Activated naive CD8-positive, alpha-beta T cell treated with anti-CD3 and anti-CD28 coated beads, Interleukin-2, amount 50 U/mL, for 24 hours (primary cell): ENCODE results near the gene PC.
"Not testable (repeated sequence)": the region's sequence is repeated elsewhere in the genome, so short reads cannot be mapped to it uniquely, and the experiment has no call there.

ENCODE experiments used
- ATAC-seq: fragments of 150-1000 bp; cut with Tn5 transposase; one replicate; pipeline ENCODE4 v1.10.0; 2021
- DNase-seq: peaks from one replicate; pipeline ENCODE4 v3.0.0; 2021
- H3K27ac Mint-ChIP-seq: one replicate; pipeline ENCODE4 v1.8.0; 2021; ENCODE audit warnings: mild to moderate bottlenecking, mixed read lengths
- H3K27me3 Mint-ChIP-seq: one replicate; pipeline ENCODE4 v1.8.0; 2021; ENCODE audit warnings: mixed read lengths
- H3K36me3 Mint-ChIP-seq: one replicate; pipeline ENCODE4 v1.8.0; 2021; ENCODE audit warnings: low read depth, mixed read lengths
- H3K4me1 Mint-ChIP-seq: one replicate; pipeline ENCODE4 v1.8.0; 2021; ENCODE audit warnings: mixed read lengths
- H3K4me3 Mint-ChIP-seq: one replicate; pipeline ENCODE4 v1.8.0; 2021; ENCODE audit warnings: mild to moderate bottlenecking, moderate library complexity, mixed read lengths
- H3K9me3 Mint-ChIP-seq: one replicate; pipeline ENCODE4 v1.8.0; 2021; ENCODE audit warnings: mixed read lengths

PC gene

GRCh38 chr11:66970807-66971442 is 12.7 kb upstream of the PC start:
- ATAC-seq (peak; percentile 97), DNase-seq (peak; percentile 29)
- H3K9me3 Mint-ChIP-seq = no peaks in the 10 kb centered on the region
- peaks cover 14% of the 10 kb centered on the region for H3K27me3 Mint-ChIP-seq
- H3K27ac Mint-ChIP-seq = no peak overlapping the region
- peaks cover 17% of the 10 kb centered on the region for H3K4me1 Mint-ChIP-seq
- no peak overlapping the region for H3K4me3 Mint-ChIP-seq
- H3K36me3 Mint-ChIP-seq = no peaks in the 10 kb centered on the region

- H3K36me3 Mint-ChIP-seq = no peaks in the 10 kb centered on the region
- no peaks in the 10 kb centered on the region for H3K9me3 Mint-ChIP-seq
- peaks cover 12% of the 10 kb centered on the region for H3K27me3 Mint-ChIP-seq
- ATAC-seq (peak; percentile 14), DNase-seq (no peak)
- no peak overlapping the region for H3K27ac Mint-ChIP-seq
- peaks cover 17% of the 10 kb centered on the region for H3K4me1 Mint-ChIP-seq
- no peak overlapping the region for H3K4me3 Mint-ChIP-seq
Observed at GRCh38 chr11:66970371-66970806, 12.2 kb upstream of the PC start.

GRCh38 chr11:66969584-66970225 is 11.5 kb upstream of the PC start:
- Mint-ChIP-seq H3K36me3 (no peaks in the 10 kb centered on the region), H3K27me3 (peaks cover 15% of the 10 kb centered on the region), H3K4me1 (peaks cover 17% of the 10 kb centered on the region), H3K4me3 (no peak overlapping the region), H3K27ac (no peak overlapping the region), H3K9me3 (no peaks in the 10 kb centered on the region)
- DNase-seq (no peak), ATAC-seq (no peak)

- Mint-ChIP-seq H3K36me3 (no peaks in the 10 kb centered on the region), H3K9me3 (no peaks in the 10 kb centered on the region), H3K27me3 (peaks cover 11% of the 10 kb centered on the region), H3K27ac (no peak overlapping the region), H3K4me1 (peaks cover 17% of the 10 kb centered on the region), H3K4me3 (no peak overlapping the region)
- ATAC-seq = no peak
- no peak for DNase-seq
Observed at GRCh38 chr11:66967670-66968425, 9.7 kb upstream of the PC start.

GRCh38 chr11:66966351-66966750 is 8.2 kb upstream of the PC start:
- no peak for DNase-seq
- ATAC-seq = no peak
- H3K4me1 Mint-ChIP-seq = peaks cover 14% of the 10 kb centered on the region
- H3K36me3 Mint-ChIP-seq = no peaks in the 10 kb centered on the region
- peaks cover 10% of the 10 kb centered on the region for H3K27me3 Mint-ChIP-seq
- no peaks in the 10 kb centered on the region for H3K9me3 Mint-ChIP-seq
- no peak overlapping the region for H3K27ac Mint-ChIP-seq
- H3K4me3 Mint-ChIP-seq = no peak overlapping the region

- Mint-ChIP-seq H3K9me3 (no peaks in the 10 kb centered on the region), H3K36me3 (no peaks in the 10 kb centered on the region), H3K4me3 (no peak overlapping the region), H3K27me3 (peaks cover 7% of the 10 kb centered on the region), H3K27ac (no peak overlapping the region), H3K4me1 (peaks cover 1% of the 10 kb centered on the region)
- ATAC-seq (no peak), DNase-seq (no peak)
Observed at GRCh38 chr11:66964495-66964894, 6.3 kb upstream of the PC start.

GRCh38 chr11:66962801-66963200 is 4.6 kb upstream of the PC start:
- no peak for ATAC-seq
- DNase-seq = no peak
- H3K4me3 Mint-ChIP-seq = no peak overlapping the region
- no peak overlapping the region for H3K27ac Mint-ChIP-seq
- H3K27me3 Mint-ChIP-seq = peaks cover 7% of the 10 kb centered on the region
- peaks cover 12% of the 10 kb centered on the region for H3K4me1 Mint-ChIP-seq
- no peaks in the 10 kb centered on the region for H3K9me3 Mint-ChIP-seq
- no peaks in the 10 kb centered on the region for H3K36me3 Mint-ChIP-seq

GRCh38 chr11:66962247-66962646 is 4.1 kb upstream of the PC start:
- Mint-ChIP-seq H3K36me3 (no peaks in the 10 kb centered on the region), H3K27me3 (peaks cover 7% of the 10 kb centered on the region), H3K4me1 (peaks cover 17% of the 10 kb centered on the region), H3K9me3 (no peaks in the 10 kb centered on the region), H3K4me3 (no peak overlapping the region), H3K27ac (no peak overlapping the region)
- DNase-seq (no peak), ATAC-seq (no peak)

GRCh38 chr11:66961691-66962213 is 3.6 kb upstream of the PC start:
- not testable (repeated sequence) for H3K36me3 Mint-ChIP-seq, ATAC-seq, H3K27me3 Mint-ChIP-seq, H3K27ac Mint-ChIP-seq, H3K4me3 Mint-ChIP-seq, H3K9me3 Mint-ChIP-seq, DNase-seq
- H3K4me1 Mint-ChIP-seq = peaks cover 21% of the 10 kb centered on the region

GRCh38 chr11:66958956-66959274 is 732 bp upstream of the PC start:
- Mint-ChIP-seq H3K36me3 (no peaks in the 10 kb centered on the region), H3K4me1 (peaks cover 24% of the 10 kb centered on the region), H3K9me3 (no peaks in the 10 kb centered on the region), H3K27me3 (peaks cover 1% of the 10 kb centered on the region), H3K4me3 (peak overlapping the region; percentile 78), H3K27ac (peak overlapping the region; percentile 97)
- DNase-seq = no peak
- peak; percentile 25 for ATAC-seq

- peak; percentile 13 for ATAC-seq
- Mint-ChIP-seq H3K36me3 (no peaks in the 10 kb centered on the region), H3K27ac (no peak overlapping the region), H3K4me1 (peaks cover 24% of the 10 kb centered on the region), H3K4me3 (peak overlapping the region; percentile 78), H3K9me3 (no peaks in the 10 kb centered on the region), H3K27me3 (peaks cover 1% of the 10 kb centered on the region)
- no peak for DNase-seq
Observed at GRCh38 chr11:66957971-66958231, 282 bp downstream of the PC start.

GRCh38 chr11:66956689-66957290 is 1.4 kb downstream of the PC start:
- peaks cover under 1% of the 10 kb centered on the region for H3K27me3 Mint-ChIP-seq
- H3K27ac Mint-ChIP-seq = no peak overlapping the region
- H3K36me3 Mint-ChIP-seq = no peaks in the 10 kb centered on the region
- no peaks in the 10 kb centered on the region for H3K9me3 Mint-ChIP-seq
- DNase-seq (no peak), ATAC-seq (no peak)
- H3K4me3 Mint-ChIP-seq = peak overlapping the region; percentile 62
- H3K4me1 Mint-ChIP-seq = peaks cover 24% of the 10 kb centered on the region

GRCh38 chr11:66953081-66953833 is 4.9 kb downstream of the PC start:
- Mint-ChIP-seq H3K27ac (no peak overlapping the region), H3K9me3 (no peaks in the 10 kb centered on the region), H3K27me3 (no peaks in the 10 kb centered on the region), H3K36me3 (no peaks in the 10 kb centered on the region), H3K4me3 (no peak overlapping the region), H3K4me1 (peaks cover 15% of the 10 kb centered on the region)
- no peak for ATAC-seq
- no peak for DNase-seq

- ATAC-seq = no peak
- DNase-seq = no peak
- Mint-ChIP-seq H3K4me1 (peaks cover 8% of the 10 kb centered on the region), H3K27me3 (no peaks in the 10 kb centered on the region), H3K4me3 (no peak overlapping the region), H3K36me3 (no peaks in the 10 kb centered on the region), H3K9me3 (no peaks in the 10 kb centered on the region), H3K27ac (no peak overlapping the region)
Observed at GRCh38 chr11:66951927-66952337, 6.3 kb downstream of the PC start.
